Measurements from ENCODE around the gene SYT13.

The SYT13 gene

DNA sequence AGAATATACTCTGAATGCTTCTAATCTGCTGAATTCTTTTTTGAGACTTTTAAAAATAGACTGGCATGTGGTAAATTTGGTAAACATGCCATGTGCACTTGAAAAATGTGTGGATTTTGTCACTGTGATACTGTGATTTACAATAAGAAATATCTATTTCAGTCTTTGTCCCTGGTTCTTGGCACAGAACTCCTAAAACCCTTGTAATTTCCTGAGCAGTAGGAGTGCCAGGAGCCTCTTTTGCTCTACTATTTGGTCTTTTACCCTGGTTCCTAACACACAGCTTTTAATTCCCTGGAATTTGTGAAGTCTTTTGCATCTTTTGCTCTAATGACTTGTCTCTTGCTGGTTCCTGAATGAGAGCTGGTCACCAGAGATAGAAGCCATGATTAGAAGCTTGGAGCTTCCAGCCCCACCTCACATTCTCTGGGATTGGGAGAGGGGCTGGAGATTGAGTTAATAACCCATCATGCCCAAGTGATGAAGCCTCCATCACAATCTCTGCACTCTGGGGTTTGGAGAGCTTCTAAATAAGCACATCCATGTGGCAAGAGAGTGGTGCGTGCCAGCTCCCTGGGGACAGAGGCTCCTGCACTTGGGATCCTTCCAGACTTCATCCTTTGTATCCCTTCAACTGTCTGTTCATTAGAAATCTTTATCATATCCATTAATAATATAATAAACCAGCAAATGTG, 27.2 kb upstream of the SYT13 start:
- Histone ChIP-seq H3K9ac (ENCODE audit: low read depth, low read length) (no peak overlapping the region), H3K4me1 (ENCODE audit: insufficient read depth, low read length) (no peaks in the 10 kb centered on the region), H3K27ac (ENCODE audit: low read depth, low read length) (no peak overlapping the region), H3K36me3 (ENCODE audit: insufficient read depth, low read length) (no peaks in the 10 kb centered on the region), H3K4me3 (ENCODE audit: low read length) (no peak overlapping the region), H3K27me3 (ENCODE audit: insufficient read depth, low read length) (peaks cover 5% of the 10 kb centered on the region; the same call in 1 of the 2 replicates), H3K9me3 (ENCODE audit: insufficient read depth, low read depth, low read length) (no peaks in the 10 kb centered on the region)
- 91% methylated on average over 1 of the region's 1 CpG for WGBS

DNA sequence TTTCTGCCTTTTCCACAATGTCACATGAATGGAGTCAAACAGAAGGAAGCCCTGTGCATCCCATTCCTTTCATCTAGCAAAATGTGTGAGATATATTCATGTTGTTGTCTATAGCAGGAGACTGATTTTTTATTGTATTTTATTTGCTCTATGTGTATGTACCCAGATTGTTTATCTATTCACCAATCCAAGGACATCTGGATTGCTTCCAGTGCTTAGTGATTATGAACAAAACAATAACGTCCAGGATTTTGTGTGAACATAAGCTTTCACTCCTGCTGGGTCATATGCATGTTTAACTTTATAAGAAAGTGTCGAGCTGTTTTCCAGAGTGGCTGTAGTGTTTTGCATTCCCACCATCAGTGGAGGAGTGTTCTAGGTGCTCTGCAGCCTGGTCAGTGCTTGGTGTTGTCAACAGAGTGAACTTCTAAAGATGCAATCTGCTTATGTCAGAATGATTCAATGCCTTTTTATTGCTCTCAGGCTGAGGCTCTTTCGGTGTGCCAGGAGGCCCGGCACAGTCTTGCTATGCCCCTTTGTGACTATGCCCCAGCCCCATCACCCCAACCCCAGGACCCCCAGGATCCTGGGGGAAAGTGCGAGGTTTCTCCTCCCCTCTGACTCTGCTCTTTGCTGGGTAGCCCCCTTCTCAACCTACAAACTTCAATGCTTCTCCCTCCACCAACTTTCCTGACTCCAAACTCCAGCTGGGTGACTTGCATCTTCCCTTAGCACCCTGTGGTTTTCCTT, 19.9 kb upstream of the SYT13 start:
- no peak overlapping the region for H3K9ac ChIP-seq (ENCODE audit: low read depth, low read length)
- H3K27me3 ChIP-seq (ENCODE audit: insufficient read depth, low read length), result no peaks in the 10 kb centered on the region
- no peak overlapping the region for H3K27ac ChIP-seq (ENCODE audit: low read depth, low read length)
- H3K4me3 ChIP-seq (ENCODE audit: low read length), result no peak overlapping the region
- H3K4me1 ChIP-seq (ENCODE audit: insufficient read depth, low read length), result no peaks in the 10 kb centered on the region
- WGBS, result 92% methylated on average over 5 of the region's 5 CpGs
- H3K9me3 ChIP-seq (ENCODE audit: insufficient read depth, low read depth, low read length), result no peaks in the 10 kb centered on the region
- no peaks in the 10 kb centered on the region for H3K36me3 ChIP-seq (ENCODE audit: insufficient read depth, low read length)

DNA sequence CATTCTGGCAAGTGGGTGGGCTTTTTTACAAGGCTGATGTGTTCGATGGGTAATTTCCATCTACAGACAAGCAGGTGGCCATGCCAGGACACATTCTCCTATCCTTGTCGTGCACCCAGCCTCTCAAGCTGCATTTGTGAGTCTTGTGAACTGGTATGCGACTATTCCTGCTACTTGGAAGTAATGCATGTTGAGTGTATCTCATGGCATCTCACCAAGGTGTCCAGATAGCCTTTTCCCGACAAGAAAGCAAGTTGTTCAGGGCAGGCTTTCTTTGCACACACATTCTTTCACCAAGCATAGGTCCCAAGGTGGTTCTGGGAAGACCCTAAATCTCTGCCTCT, 18.8 kb upstream of the SYT13 start:
- Histone ChIP-seq H3K4me1 (ENCODE audit: insufficient read depth, low read length) (no peaks in the 10 kb centered on the region), H3K4me3 (ENCODE audit: low read length) (no peak overlapping the region), H3K27ac (ENCODE audit: low read depth, low read length) (no peak overlapping the region), H3K36me3 (ENCODE audit: insufficient read depth, low read length) (no peaks in the 10 kb centered on the region), H3K9ac (ENCODE audit: low read depth, low read length) (no peak overlapping the region), H3K9me3 (ENCODE audit: insufficient read depth, low read depth, low read length) (no peaks in the 10 kb centered on the region), H3K27me3 (ENCODE audit: insufficient read depth, low read length) (no peaks in the 10 kb centered on the region)
- WGBS, result 93% methylated on average over 4 of the region's 4 CpGs

DNA sequence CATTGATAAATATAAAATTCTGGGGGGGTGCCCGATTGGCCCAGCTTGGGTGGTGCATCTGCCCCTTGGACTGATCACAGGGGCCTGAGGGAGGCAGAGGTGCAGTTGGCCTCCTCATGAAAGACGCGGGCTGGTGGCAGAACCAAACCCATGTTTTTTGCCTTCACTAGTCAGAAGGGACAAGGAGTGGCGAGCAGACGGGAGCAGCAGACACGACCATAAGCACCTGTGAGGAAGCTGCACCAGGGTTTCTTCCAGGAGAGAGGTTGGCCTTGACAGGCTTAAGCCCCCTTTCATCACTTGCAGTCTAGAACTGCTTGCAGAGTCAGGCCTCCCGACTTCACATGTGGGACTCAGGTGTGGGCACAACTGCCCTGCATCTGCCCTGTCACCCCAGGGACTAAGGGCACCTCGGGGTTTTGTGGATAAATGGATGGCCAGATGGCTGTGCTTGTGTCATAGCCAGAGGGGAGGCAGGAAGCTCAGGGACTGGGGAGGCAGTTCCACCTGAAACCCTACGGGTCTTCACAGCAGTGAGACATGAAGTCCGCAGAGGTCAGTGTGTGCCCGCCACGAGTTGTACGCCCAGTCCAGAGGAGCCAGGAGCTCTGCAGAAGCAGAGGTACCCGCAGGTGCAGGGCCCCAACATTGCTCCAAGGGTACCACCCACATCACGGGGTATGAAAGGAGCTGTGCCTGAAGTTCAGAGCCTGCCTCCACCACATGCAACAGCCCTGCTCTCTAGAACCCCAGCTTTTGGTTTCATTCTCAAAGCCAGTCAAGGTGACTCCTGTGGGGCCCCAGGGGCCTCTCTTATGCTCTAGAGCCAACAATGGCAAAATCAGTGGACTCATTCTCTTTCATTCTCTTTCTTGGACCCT, 18.2 kb upstream of the SYT13 start:
- 90% methylated on average over 15 of the region's 15 CpGs for WGBS
- 0 out of 2 replicates have a peak, but pooled peaks cover 3% of the 10 kb centered on the region for H3K27me3 ChIP-seq (ENCODE audit: insufficient read depth, low read length)

GRCh38 chr11:45303316-45303715, 17.2 kb upstream of the SYT13 start:
- Histone ChIP-seq H3K27me3 (ENCODE audit: insufficient read depth, low read length) (0 out of 2 replicates have a peak, but pooled peaks cover 3% of the 10 kb centered on the region), H3K9me3 (ENCODE audit: insufficient read depth, low read depth, low read length) (no peaks in the 10 kb centered on the region), H3K27ac (ENCODE audit: low read depth, low read length) (no peak overlapping the region), H3K4me1 (ENCODE audit: insufficient read depth, low read length) (no peaks in the 10 kb centered on the region), H3K4me3 (ENCODE audit: low read length) (no peak overlapping the region), H3K36me3 (ENCODE audit: insufficient read depth, low read length) (no peaks in the 10 kb centered on the region), H3K9ac (ENCODE audit: low read depth, low read length) (no peak overlapping the region)
- 94% methylated on average over 6 of the region's 6 CpGs for WGBS

More for the DNA sequence above, 18.2 kb upstream of the SYT13 start:
- Histone ChIP-seq H3K9me3 (ENCODE audit: insufficient read depth, low read depth, low read length) (no peaks in the 10 kb centered on the region), H3K9ac (ENCODE audit: low read depth, low read length) (no peak overlapping the region), H3K27ac (ENCODE audit: low read depth, low read length) (no peak overlapping the region), H3K4me3 (ENCODE audit: low read length) (no peak overlapping the region), H3K36me3 (ENCODE audit: insufficient read depth, low read length) (no peaks in the 10 kb centered on the region), H3K4me1 (ENCODE audit: insufficient read depth, low read length) (no peaks in the 10 kb centered on the region)

DNA sequence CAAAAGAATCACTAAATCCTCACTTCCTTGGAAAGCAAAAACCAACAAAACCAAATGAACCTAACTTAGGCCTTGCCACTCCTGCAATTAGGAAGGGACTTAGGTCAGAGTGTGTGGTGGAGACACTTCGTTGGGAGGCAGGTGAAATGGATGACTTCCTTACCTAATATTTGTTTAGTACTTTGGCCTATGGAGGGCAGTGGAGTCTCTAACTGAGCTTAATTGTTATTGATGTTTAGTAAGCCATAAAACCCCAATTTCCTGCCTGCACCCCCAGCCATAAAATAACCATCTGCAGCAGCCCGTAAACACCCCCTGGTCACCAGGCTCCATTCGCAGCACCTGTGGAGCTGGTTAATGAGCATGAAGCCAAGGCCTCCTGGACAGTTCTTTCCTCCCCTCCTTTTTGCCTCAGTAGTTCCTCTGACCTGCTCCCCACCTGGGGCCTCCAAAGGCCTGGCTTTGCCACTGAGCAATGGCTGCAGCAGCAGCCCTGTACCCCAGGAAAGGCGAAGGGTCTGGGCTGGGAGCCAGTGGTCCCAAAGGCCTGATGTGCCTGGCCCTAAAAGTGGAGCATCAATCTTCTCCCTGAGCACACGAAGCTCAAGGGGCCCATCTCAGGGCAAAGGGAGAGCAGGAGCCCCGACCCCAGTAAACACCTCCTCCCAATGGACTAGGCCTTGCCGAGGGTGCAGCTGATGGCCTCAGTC, 15.6 kb upstream of the SYT13 start:
- no peaks in the 10 kb centered on the region for H3K36me3 ChIP-seq (ENCODE audit: insufficient read depth, low read length)
- no peak overlapping the region for H3K4me3 ChIP-seq (ENCODE audit: low read length)
- H3K27me3 ChIP-seq (ENCODE audit: insufficient read depth, low read length), result 0 out of 2 replicates have a peak, but pooled peaks cover 3% of the 10 kb centered on the region
- no peaks in the 10 kb centered on the region for H3K9me3 ChIP-seq (ENCODE audit: insufficient read depth, low read depth, low read length)
- H3K9ac ChIP-seq (ENCODE audit: low read depth, low read length), result no peak overlapping the region
- H3K27ac ChIP-seq (ENCODE audit: low read depth, low read length), result no peak overlapping the region
- H3K4me1 ChIP-seq (ENCODE audit: insufficient read depth, low read length), result no peaks in the 10 kb centered on the region
- WGBS, result 88% methylated on average over 7 of the region's 7 CpGs

DNA sequence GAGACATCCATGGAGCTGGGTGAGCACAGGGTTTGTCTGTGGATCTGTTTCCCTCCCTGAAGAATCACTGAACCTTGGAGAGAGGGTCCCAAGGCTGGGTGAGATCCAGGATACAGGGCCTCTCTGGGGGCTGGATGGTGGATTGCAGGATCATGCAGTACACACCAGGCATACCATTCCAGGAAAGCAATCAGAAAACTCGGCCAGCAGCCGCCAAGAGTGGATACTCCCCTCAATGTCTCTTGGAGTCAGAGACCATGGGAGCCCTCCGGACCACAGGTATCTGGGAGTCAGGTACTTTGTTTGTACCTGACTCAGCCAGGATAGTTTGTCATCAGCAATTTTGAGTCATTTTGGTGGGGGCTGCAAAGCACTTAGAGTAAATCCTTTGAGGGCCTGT, 14.6 kb upstream of the SYT13 start:
- 90% methylated on average over 3 of the region's 3 CpGs for WGBS
- H3K9me3 ChIP-seq (ENCODE audit: insufficient read depth, low read depth, low read length), result no peaks in the 10 kb centered on the region
- no peaks in the 10 kb centered on the region for H3K4me1 ChIP-seq (ENCODE audit: insufficient read depth, low read length)
- no peaks in the 10 kb centered on the region for H3K36me3 ChIP-seq (ENCODE audit: insufficient read depth, low read length)
- H3K4me3 ChIP-seq (ENCODE audit: low read length), result no peak overlapping the region
- H3K27me3 ChIP-seq (ENCODE audit: insufficient read depth, low read length), result 0 out of 2 replicates have a peak, but pooled peaks cover 3% of the 10 kb centered on the region
- H3K27ac ChIP-seq (ENCODE audit: low read depth, low read length), result no peak overlapping the region
- no peak overlapping the region for H3K9ac ChIP-seq (ENCODE audit: low read depth, low read length)

GRCh38 chr11:45298718-45299117, 12.6 kb upstream of the SYT13 start:
- Histone ChIP-seq H3K27me3 (ENCODE audit: insufficient read depth, low read length) (0 out of 2 replicates have a peak, but pooled peaks cover 3% of the 10 kb centered on the region), H3K4me3 (ENCODE audit: low read length) (no peak overlapping the region), H3K36me3 (ENCODE audit: insufficient read depth, low read length) (no peaks in the 10 kb centered on the region), H3K9me3 (ENCODE audit: insufficient read depth, low read depth, low read length) (no peaks in the 10 kb centered on the region), H3K9ac (ENCODE audit: low read depth, low read length) (no peak overlapping the region), H3K4me1 (ENCODE audit: insufficient read depth, low read length) (no peaks in the 10 kb centered on the region), H3K27ac (ENCODE audit: low read depth, low read length) (peak overlapping the region; percentile 20; the same call in 1 of the 2 replicates)
- WGBS, result 20% methylated on average over 6 of the region's 7 CpGs

DNA sequence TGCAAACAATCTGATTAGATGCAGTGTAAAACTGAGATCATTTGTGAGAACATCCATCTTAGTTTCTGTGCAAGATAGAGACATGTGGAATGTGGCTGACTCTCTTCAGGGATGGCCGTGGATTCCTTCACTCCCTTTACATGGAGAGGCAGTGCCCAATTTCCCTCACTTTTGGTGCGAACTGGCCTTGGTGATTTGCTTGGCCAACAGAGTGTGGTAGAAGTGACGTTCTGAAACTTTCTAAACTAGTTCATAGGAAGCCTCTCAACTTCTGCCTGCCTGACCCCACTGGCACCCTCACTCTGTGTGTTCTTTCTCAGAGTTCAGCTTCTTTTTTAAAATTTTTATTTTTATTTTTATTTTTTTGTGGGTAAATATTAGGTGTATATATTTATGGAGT, 9.9 kb upstream of the SYT13 start:
- no peak overlapping the region for H3K4me3 ChIP-seq (ENCODE audit: low read length)
- no peaks in the 10 kb centered on the region for H3K9me3 ChIP-seq (ENCODE audit: insufficient read depth, low read depth, low read length)
- no peaks in the 10 kb centered on the region for H3K4me1 ChIP-seq (ENCODE audit: insufficient read depth, low read length)
- 0 out of 2 replicates have a peak, but pooled peaks cover 3% of the 10 kb centered on the region for H3K27me3 ChIP-seq (ENCODE audit: insufficient read depth, low read length)
- H3K27ac ChIP-seq (ENCODE audit: low read depth, low read length), result no peak overlapping the region
- WGBS, result 90% methylated on average over 3 of the region's 3 CpGs
- H3K9ac ChIP-seq (ENCODE audit: low read depth, low read length), result no peak overlapping the region
- H3K36me3 ChIP-seq (ENCODE audit: insufficient read depth, low read length), result no peaks in the 10 kb centered on the region

DNA sequence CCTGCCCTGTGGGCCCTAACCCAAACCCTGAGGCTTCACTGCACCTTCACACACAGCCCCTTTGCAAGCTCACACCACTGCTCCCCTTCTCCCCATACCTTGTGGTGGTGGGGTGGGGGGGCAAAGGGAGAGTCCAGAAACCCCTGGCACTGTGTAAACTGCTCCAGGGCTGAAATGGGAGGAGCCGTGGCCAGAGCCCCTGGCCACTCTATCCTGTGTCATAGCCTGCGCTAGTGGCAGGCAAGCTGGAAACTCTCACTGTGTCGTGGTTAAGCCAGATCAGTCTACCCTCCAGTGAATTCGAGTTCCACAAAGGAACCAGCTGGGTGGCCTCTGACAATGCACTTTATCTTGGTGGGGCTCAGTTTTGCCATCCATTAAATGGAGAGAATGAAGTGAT, 8.4 kb upstream of the SYT13 start:
- Histone ChIP-seq H3K27me3 (ENCODE audit: insufficient read depth, low read length) (peaks cover 3% of the 10 kb centered on the region; the same call in 1 of the 2 replicates), H3K9me3 (ENCODE audit: insufficient read depth, low read depth, low read length) (no peaks in the 10 kb centered on the region), H3K4me3 (ENCODE audit: low read length) (no peak overlapping the region), H3K36me3 (ENCODE audit: insufficient read depth, low read length) (no peaks in the 10 kb centered on the region), H3K9ac (ENCODE audit: low read depth, low read length) (no peak overlapping the region), H3K27ac (ENCODE audit: low read depth, low read length) (no peak overlapping the region), H3K4me1 (ENCODE audit: insufficient read depth, low read length) (no peaks in the 10 kb centered on the region)
- WGBS, result 85% methylated on average over 4 of the region's 4 CpGs

All from HUES64 (cell line).